T-helper 9 cell (primary cell): ENCODE results near the gene MAP3K7.

Source experiments
- DNase-seq: peaks from one replicate; pipeline ENCODE4 v3.0.0-alpha.2; 2020

MAP3K7 gene

DNA sequence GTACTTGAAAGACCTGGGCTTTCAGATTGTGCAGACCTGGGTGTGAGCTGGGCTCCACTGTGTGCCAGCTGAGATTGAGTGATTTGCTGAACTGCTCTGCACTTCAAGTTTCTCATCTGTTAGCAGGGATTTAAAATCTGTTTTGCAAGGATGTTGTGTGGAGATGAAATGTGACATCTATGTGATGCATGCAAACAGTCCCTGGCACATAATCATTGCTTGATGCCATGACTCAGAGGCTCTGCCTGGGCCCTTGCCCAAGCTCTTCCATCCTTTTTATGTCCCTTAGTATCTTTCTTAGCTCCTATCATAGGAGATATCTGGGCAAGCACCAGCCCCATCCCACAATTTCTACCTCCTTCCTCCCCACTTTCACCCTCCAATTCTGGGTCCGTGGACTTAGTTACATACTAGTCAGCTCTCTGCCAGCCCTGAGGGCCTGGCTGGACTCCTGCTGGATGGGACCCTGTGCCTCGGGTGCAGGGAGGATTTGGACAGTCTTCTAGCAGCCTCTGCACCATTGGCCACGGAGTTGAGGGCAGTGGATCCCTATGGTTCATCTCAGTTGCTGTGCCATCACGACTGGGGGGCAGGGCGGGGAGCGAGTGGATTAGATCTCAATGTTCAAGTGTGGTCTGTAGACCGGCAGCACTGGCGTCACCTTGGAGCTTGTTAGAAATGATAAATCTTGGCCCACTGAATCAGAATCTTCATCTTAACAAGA lies 103.6 kb downstream of the MAP3K7 start:
- no peak for DNase-seq

GRCh38 chr6:90480666-90481065 lies 106.2 kb downstream of the MAP3K7 start:
- no peak for DNase-seq

GRCh38 chr6:90479603-90479926 lies 107.3 kb downstream of the MAP3K7 start:
- DNase-seq, result no peak

GRCh38 chr6:90478789-90479602 lies 107.9 kb downstream of the MAP3K7 start:
- peak; percentile 68 for DNase-seq

GRCh38 chr6:90478278-90478677 lies 108.6 kb downstream of the MAP3K7 start:
- DNase-seq, result no peak

- DNase-seq, result no peak
These were observed 109.5 kb downstream of the MAP3K7 start for GRCh38 chr6:90477366-90477765.

- no peak for DNase-seq
These were observed 114.2 kb downstream of the MAP3K7 start for GRCh38 chr6:90472716-90473115.

- DNase-seq, result no peak
These were observed 115.6 kb downstream of the MAP3K7 start for GRCh38 chr6:90471263-90471662.

- DNase-seq, result no peak
These were observed 117.0 kb downstream of the MAP3K7 start for GRCh38 chr6:90469906-90470305.

- no peak for DNase-seq
These were observed 118.0 kb downstream of the MAP3K7 start for GRCh38 chr6:90468859-90469258.

DNA sequence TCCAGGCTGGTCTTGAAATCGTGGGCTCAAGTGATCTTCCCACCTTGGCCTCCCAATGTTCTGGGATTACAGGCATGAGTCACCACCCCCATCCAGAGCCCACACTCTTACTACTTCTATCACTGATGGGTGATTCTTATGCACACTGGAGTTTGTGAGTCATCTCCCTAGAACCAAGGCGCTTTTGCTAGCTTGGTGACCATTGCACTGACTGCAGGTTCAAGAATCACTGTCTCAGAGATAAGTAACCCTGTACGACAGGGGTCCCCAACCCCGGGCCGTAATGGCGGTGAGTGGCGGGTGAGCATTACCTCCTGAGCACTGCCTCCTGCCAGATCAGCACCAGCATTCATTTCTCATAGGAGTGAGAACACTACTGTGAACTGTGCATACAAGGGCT lies 118.8 kb downstream of the MAP3K7 start:
- DNase-seq, result no peak

GRCh38 chr6:90467546-90467945 lies 119.3 kb downstream of the MAP3K7 start:
- no peak for DNase-seq

- no peak for DNase-seq
These were observed 120.5 kb downstream of the MAP3K7 start for GRCh38 chr6:90466154-90466940.

- DNase-seq, result no peak
These were observed 121.2 kb downstream of the MAP3K7 start for GRCh38 chr6:90465686-90466085.

DNA sequence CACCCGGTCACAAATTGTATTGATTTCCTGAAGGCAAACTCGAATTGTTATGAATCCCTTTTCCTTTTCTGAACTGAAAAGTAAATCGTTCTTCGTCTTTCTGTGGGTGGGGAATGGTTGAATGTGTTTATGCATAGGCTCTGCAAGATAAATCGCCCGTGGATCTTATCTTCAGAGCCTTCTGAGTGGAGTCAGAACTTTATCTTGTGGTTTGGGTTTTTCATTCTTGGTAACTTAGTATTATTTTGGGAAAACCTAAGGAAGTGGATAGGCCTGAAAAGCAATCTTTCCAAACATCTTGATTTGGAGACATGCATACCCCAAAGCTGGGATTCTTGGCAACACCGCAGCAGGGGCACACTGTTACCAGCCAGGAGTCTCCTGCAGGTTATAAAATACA lies 122.4 kb downstream of the MAP3K7 start:
- no peak for DNase-seq

GRCh38 chr6:90463874-90464273 lies 123.0 kb downstream of the MAP3K7 start:
- no peak for DNase-seq
